ENCODE measurements around the gene VDAC1.

DNA sequence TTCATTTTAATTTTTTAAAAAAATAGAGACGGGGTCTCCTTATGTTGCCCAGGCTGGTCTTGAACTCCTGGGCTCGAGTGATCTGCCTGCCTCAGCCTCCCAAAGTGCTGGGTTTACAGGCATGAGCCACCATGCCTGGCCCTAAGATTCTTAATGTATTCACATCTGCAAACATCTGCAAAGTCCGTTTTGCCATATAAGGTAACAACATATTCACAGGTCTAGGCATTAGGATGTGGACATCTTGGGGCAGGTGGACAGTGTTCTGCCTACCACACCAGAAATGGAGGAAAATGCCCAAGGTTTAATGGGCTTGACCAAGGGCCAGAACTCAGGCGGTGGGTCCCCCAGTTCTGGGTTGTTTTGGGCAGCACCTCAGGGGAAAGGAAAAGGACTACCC, 41.6 kb upstream of the VDAC1 start:
- TF ChIP-seq, protein P1, sequence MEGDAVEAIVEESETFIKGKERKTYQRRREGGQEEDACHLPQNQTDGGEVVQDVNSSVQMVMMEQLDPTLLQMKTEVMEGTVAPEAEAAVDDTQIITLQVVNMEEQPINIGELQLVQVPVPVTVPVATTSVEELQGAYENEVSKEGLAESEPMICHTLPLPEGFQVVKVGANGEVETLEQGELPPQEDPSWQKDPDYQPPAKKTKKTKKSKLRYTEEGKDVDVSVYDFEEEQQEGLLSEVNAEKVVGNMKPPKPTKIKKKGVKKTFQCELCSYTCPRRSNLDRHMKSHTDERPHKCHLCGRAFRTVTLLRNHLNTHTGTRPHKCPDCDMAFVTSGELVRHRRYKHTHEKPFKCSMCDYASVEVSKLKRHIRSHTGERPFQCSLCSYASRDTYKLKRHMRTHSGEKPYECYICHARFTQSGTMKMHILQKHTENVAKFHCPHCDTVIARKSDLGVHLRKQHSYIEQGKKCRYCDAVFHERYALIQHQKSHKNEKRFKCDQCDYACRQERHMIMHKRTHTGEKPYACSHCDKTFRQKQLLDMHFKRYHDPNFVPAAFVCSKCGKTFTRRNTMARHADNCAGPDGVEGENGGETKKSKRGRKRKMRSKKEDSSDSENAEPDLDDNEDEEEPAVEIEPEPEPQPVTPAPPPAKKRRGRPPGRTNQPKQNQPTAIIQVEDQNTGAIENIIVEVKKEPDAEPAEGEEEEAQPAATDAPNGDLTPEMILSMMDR (conservative IDR thresholded peaks at IDR 0.05 in 1 of 2, IDR thresholded peaks at IDR 0.05 in 1 of 2; ENCODE audit: low read depth in 1 of 2, low read length in 2 of 2) = no peak
- no peak for TF ChIP-seq EZH2 (IDR thresholded peaks at IDR 0.05; ENCODE audit: low read length, missing control alignments)

Measured in fibroblast of lung (primary cell).